Stimulated activated CD4-positive, alpha-beta T cell treated with anti-CD3 and anti-CD28 coated beads, Interleukin-2, amount 100 ng/mL, for 4 hours (primary cell): ENCODE measurements around the gene TPK1.
A peak's percentile ranks its signal among the peaks of the same experiment; 100 is the strongest.
"Not testable (repeated sequence)": the region's sequence is repeated elsewhere in the genome, so short reads cannot be mapped to it uniquely, and the experiment has no call there.

Experiments used
- DNase-seq: peaks from one replicate; pipeline ENCODE4 v3.0.0-alpha.2; 2020; ENCODE audit warnings: low read depth

Gene TPK1

DNA sequence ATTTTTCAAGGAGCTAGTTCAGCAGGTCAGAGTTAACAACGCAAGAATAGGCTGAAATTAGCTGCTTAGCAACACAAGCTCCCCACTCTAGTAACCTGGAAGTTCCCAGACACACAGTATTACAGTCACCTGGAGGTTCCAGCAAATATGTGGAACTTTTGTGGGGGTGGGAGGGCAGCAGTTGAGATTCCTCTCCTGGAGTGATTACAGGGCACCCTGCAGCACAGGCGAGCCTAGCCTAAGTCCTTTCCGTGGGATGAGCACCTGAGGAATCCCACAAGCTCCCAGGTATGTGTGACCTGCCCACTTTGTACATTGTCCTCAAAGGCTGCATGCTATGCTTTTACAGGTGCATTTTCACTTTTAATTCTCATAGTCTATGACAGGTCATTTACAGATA is 13.6 kb downstream of the TPK1 start:
- no peak for DNase-seq

DNA sequence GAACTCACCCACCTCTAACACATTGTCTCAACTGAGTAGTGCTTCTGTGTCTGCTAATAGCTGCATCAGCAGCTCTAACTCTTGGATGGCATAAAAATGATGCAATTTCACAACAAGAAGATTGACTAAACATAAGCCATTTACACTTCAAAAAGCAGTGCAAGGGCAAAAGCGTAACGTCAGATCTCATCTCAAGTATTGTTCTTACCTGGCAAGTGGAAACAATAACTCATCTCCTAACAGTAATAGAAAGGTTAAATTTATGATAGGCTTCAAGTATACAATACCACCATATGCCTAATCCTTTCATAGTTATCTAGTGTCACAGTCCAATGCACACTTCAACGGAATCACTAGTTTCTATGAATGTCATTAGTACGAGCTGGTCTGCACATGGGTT is 14.8 kb downstream of the TPK1 start:
- DNase-seq: no peak

DNA sequence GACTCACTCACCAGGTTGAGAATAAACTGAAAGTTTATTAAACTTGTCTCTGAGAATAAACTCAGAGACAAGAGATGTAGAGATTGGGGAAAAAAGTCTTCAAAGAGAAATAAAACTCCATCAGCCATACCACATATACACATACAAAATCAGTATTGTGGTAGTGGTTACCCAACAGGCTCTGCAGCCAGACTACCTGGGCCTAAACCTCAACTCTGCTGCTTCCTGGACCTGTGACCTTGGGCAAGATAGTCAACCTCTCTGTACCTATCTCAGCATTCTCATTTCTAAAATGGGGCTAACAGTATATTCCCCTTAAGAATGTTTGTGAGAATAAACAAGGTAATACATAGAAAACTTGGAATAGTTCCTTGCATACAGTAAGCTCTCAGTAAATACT is 15.3 kb downstream of the TPK1 start:
- no peak for DNase-seq

GRCh38 chr7:144819566-144819965 is 16.3 kb downstream of the TPK1 start:
- DNase-seq: no peak

DNA sequence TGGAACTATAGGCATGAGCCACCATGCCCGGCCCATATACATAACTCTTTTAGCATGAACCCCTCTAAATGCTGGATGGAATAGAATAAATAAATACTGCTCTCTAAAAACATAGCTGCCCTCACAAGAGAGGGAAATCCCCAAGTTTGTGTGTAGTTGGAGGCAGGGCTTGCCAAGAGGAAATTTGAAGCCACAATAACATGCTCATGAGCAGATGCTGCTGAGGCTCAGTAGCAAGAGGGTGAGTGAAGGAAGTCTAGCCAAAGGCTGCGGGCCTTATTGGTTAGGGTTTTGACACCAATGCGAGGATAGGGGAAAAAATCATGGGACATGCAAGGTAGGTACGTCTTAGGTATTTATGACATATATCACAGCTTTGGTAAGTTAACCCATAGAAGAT is 17.3 kb downstream of the TPK1 start:
- DNase-seq: peak; percentile 34

GRCh38 chr7:144817001-144817400 is 18.9 kb downstream of the TPK1 start:
- DNase-seq: no peak

DNA sequence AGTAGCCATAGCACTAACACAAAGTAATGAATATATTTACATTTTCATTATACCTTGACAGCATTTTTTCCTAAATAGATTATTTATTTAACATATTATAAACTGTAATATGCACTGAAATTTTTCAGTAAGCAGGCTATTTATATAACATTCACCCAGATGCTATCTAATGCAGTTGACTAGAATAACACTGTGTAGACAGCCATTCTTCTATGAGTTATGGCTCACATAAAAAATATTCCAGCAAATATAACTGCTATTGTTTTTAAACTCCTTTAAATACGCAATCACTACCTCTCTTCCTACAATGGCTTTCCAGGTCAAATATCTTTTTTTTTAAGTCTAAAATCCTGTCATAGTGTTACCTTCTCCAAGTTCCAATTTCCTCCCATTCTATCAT is 21.6 kb downstream of the TPK1 start:
- DNase-seq: no peak

DNA sequence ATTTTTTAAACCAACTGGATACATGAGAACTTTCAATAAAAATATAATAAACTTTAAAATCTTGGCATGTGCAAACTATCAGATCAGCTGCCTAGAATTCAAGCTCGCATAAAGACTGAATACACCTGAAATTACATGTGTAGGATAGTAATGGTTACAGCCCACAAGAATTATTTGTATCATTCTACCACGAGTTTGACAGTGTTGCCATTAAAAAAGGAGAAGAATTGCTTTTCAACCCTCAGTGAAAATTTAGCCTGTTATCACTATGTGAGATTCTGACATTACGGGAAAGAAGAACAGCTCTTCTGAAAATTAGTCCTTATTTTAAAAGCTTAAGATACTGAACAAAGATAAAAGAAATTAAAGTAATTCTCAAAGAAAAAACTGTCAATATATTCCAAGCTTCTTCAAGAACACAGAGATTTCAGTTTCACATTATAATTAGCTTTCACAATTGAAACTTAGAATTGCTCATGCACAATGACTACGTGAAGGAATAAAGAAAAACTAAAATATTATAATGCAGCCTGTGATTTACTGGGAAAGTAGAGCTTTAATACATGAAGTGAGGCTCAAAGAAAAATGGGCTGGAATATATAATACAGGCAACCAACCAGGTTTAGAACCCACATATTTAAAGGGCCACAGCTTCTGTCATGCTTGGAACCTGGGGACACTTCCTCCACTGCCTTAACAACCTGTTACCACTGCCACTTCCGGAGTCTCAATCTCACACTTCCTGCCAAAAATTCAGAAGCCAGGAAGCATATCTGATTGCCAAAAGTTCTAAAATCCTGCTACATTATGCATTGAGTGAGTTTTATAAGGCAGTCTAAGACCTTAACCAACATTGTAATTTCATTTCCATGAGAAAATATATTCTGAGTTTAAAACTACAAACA is 23.2 kb downstream of the TPK1 start:
- peak; percentile 21 for DNase-seq

DNA sequence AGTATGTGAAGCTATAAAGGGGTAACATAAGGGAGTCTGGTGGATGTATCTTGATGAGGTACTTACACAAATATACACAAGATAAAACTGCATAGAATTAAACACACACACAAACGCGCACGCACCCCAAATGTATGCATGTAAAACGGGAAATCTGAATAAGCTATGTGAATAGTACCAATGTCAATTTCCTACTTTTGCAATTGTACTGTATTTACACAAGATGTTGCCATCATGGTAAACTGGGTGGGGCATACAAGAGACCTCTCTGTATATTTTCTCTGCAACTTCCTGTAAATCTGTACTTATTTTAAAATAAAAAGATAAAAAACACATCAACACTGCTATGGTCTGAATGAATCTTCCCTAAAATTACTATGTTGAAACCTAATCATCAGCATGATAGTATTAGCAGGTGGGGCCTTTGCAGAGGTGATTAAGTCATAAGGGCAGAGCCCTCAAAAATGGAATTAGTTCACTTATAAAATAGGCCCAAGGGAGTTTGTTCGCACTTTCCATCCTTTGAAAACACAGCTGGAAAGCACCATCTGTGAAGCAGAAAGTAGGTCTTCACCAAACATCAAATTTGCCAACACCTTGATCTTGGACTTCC is 30.1 kb downstream of the TPK1 start:
- no peak for DNase-seq

DNA sequence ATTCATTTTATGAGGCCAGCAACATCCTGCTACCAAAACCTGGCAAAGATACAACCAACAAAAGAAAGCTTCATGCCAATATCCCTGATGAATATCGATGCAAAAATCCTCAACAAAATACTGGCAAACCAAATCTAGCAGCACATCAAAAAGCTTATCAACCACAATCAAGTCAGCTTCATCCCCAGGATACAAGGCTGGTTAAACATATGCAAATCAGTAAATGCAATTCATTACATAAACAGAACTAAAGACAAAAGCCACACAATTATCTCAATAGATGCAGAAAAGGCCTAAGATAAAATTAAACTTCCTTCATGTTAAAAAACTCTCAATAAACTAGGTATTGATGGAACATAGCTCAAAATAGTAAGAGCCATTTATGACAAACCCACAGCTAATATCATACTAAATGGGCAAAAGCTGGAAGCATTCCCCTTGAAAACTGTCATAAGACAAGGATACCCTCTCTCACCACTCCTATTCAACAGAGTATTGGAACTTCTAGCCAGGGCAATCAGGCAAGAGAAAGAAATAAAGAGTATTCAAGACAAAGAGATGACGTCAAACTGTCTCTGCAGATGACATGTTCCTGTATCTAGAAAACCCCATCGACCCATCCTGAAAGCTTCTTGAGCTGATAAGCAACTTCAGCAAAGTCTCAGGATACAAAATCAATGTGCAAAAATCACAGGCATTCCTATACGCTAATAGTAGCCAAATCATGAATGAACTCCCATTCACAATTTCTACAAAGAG is 35.0 kb downstream of the TPK1 start:
- not testable (repeated sequence) for DNase-seq

- DNase-seq: no peak
Measured at GRCh38 chr7:144796919-144797318, 38.9 kb downstream of the TPK1 start.

- no peak for DNase-seq
Measured at GRCh38 chr7:144792050-144792449, 43.8 kb downstream of the TPK1 start.

DNA sequence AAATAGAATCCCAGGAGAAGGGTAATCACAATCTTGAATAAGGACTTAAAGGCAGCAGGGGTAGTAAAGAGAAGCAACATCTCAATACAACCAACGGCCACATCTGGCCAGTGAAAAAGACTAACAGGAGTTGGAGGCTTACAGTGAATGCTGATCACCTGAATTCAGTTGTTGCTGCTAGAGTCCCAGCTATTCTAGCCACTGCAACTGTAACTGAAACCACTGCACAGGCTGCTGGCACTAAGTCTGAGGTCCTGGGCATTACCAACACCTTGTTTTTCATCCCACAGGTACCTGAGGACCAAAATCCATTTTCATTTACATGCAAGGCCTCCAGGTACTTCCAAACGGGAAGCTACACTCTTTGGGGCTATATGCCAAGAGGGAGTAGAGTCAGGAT is 44.4 kb downstream of the TPK1 start:
- DNase-seq: no peak

GRCh38 chr7:144787127-144787526 is 48.7 kb downstream of the TPK1 start:
- no peak for DNase-seq

DNA sequence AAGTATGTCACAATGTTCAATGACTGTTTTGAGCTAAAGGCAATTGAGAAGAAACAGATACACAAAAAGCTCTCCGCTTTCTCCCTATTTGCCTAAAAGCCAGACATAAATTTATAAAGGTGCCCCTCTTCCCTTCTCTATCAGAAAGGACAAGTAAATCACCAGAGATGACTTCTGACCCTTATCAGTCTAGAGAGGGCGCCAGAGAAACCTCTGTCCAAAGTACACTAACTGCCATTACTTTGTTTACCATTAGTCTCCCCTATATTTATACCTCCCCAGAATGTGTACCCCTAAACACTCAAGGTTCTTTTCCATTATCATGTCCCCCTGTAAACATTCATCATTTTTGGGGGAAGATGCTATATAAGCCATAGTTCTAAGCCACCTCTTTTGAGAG is 49.3 kb downstream of the TPK1 start:
- DNase-seq: no peak

GRCh38 chr7:144786079-144786478 is 49.8 kb downstream of the TPK1 start:
- no peak for DNase-seq

GRCh38 chr7:144785521-144785920 is 50.3 kb downstream of the TPK1 start:
- DNase-seq: no peak

GRCh38 chr7:144784943-144785342 is 50.9 kb downstream of the TPK1 start:
- no peak for DNase-seq

DNA sequence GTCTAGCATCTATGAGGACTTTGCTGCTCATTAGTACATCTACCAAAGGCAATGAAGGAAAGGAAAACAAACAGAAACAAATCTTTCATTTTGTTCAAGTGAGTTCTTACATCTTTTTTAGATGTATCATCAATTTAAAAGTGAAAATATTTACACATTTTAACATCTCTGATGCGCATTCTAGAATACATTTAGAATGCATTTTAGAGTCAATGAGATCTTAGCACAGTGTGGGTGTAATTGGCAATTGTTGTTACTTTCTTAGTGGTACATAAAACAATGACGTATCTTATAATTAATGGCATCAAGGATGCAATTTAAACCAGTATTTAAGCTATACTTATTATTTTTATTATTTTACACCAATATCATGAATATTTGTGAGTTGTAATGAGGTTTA is 51.4 kb downstream of the TPK1 start:
- no peak for DNase-seq

DNA sequence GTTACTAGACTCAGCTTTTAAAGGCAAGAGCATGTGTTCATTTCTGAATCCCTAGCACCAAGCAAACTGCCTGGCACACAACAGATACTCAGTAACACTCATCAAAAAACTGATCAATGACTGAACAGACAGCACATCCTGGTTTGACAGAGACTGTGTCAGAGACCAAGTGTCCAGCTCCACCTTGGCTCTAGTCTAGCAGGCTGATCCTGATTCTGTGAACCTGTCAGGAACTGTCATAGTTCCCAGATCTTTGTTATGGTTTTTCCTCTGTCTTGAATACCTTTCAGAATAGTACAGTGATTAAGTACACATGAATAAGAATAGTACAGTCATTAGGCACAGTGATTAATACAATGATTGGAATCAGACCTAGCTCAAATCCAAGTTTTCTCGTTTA is 53.0 kb downstream of the TPK1 start:
- no peak for DNase-seq

- no peak for DNase-seq
Measured at GRCh38 chr7:144780071-144780608, 55.7 kb downstream of the TPK1 start.

GRCh38 chr7:144777889-144778288 is 58.0 kb downstream of the TPK1 start:
- not testable (repeated sequence) for DNase-seq
